ENCODE data around the gene SLU7.

SLU7 gene

DNA sequence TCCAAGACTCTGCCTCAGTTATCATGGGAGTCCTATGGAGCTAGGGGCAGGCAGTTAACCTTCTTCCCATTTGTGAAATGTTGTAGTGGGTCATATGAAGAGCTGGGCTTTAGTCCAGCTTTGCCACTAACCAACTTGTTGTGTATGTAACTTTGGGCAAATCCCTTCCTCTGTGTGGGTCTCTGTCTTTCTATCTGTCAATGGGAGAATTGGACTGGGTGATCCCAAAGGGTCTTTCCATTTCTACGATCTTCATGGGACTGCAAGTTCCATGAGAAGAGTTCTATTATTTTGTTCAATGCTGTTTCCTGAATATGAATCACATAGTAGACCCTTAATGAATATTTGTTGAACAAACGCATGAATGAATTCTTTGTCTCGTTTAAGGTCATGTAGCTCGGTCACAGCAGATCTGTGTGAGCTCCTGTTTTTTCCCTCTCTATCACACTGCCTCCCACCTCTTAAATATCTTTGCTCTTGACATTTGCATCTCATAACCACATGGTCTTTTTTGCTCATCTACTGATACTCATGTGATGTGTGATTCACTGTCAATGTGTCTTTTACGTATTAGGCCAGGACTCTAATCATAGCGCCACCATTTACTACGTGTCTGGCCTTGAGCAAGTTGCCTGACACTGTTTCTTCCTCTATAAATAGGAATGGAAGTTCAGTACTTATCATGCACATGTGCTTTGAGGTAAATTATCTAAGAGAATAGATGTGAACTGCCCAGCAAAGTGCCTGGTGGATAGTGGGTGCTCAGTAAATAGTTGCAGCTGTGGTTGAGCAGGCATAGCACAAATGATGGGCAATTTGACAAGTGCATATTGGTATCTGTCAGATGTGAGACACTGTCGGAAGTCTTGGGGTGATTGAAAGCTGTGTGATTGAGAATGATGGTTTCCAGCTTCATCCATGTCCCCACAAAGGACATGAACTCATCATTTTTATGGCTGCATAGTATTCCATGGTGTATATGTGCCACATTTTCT lies 40.2 kb upstream of the SLU7 start:
- no peaks in the 10 kb centered on the region for H3K9me3 ChIP-seq
- no peak overlapping the region for H3K4me3 ChIP-seq
- DNase-seq (ENCODE audit: low spot score in 2 of 2): no peak
- 0 out of 2 replicates have a peak, but pooled peaks cover 3% of the 10 kb centered on the region for H3K27me3 ChIP-seq (ENCODE audit: low read depth)
- H3K4me1 ChIP-seq: peaks cover 7% of the 10 kb centered on the region
- H3K36me3 ChIP-seq (replicated peaks): no peaks in the 10 kb centered on the region
- in situ Hi-C loops (cut with MboI; ENCODE audit: low sequenced_read_pairs): no loop called here

DNA sequence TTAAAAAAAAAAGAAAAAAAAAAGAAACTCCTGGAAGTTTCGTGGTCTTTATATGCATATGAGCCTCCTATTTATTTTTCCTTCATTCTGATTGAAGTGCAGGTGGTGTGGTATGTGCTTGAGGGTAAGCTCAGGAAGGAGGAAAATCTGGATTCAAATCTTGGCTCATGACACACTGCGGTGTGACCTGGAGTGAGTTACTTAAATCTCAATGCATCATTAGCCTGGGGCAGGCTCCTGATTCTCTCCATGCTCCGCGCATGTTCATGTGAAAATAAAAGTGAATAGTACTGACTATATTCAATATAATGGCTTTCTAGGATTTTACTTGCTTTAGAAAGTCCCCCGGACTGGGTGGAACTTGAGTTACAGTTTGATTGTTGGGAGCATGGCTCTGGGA lies 38.4 kb upstream of the SLU7 start:
- H3K9me3 ChIP-seq: no peaks in the 10 kb centered on the region
- in situ Hi-C loops (cut with MboI; ENCODE audit: low sequenced_read_pairs): no loop called here
- 0 out of 2 replicates have a peak, but pooled peaks cover under 1% of the 10 kb centered on the region for H3K27me3 ChIP-seq (ENCODE audit: low read depth)
- H3K4me1 ChIP-seq: peaks cover 7% of the 10 kb centered on the region
- no peaks in the 10 kb centered on the region for H3K36me3 ChIP-seq (replicated peaks)
- no peak for DNase-seq (ENCODE audit: low spot score in 2 of 2)
- H3K4me3 ChIP-seq: no peak overlapping the region

- Histone ChIP-seq H3K36me3 (replicated peaks) (no peaks in the 10 kb centered on the region), H3K4me1 (peaks cover 7% of the 10 kb centered on the region), H3K4me3 (no peak overlapping the region), H3K27me3 (ENCODE audit: low read depth) (no peaks in the 10 kb centered on the region), H3K9me3 (no peaks in the 10 kb centered on the region)
- in situ Hi-C loops (cut with MboI; ENCODE audit: low sequenced_read_pairs): no loop called here
- no peak for DNase-seq (ENCODE audit: low spot score in 2 of 2)
These were observed 37.7 kb upstream of the SLU7 start for GRCh38 chr5:160456480-160457177.

- no peaks in the 10 kb centered on the region for H3K27me3 ChIP-seq (ENCODE audit: low read depth)
- no peak overlapping the region for H3K4me3 ChIP-seq
- H3K4me1 ChIP-seq: peaks cover 3% of the 10 kb centered on the region
- in situ Hi-C loops (cut with MboI; ENCODE audit: low sequenced_read_pairs): no loop called here
- no peaks in the 10 kb centered on the region for H3K9me3 ChIP-seq
- no peaks in the 10 kb centered on the region for H3K36me3 ChIP-seq (replicated peaks)
- no peak for DNase-seq (ENCODE audit: low spot score in 2 of 2)
These were observed 36.7 kb upstream of the SLU7 start for GRCh38 chr5:160455600-160455999.

DNA sequence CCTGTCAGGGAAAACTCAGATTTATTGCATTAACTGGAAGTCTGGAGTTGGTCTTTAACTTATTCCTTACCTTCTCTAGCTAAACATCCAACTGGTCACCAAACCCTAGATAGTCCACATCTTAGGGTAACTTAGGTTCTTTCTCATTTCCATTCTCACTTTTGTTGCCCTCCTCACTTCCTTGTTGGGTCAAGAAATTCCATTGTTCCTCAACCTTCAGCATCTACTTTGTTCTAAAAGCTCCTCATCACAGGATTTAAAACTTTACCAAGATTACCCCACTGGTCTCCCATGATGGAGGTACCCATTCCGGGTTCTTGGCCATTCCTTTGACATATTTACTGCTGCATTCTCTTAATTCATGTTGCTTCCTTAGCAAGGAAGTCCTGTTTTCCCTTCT lies 34.9 kb upstream of the SLU7 start:
- H3K9me3 ChIP-seq: no peaks in the 10 kb centered on the region
- no peak for DNase-seq (ENCODE audit: low spot score in 2 of 2)
- no peaks in the 10 kb centered on the region for H3K4me1 ChIP-seq
- H3K36me3 ChIP-seq (replicated peaks): no peaks in the 10 kb centered on the region
- in situ Hi-C loops (cut with MboI; ENCODE audit: low sequenced_read_pairs): no loop called here
- no peak overlapping the region for H3K4me3 ChIP-seq
- no peaks in the 10 kb centered on the region for H3K27me3 ChIP-seq (ENCODE audit: low read depth)

- Histone ChIP-seq H3K9me3 (no peaks in the 10 kb centered on the region), H3K4me1 (no peaks in the 10 kb centered on the region), H3K36me3 (replicated peaks) (no peaks in the 10 kb centered on the region), H3K4me3 (no peak overlapping the region), H3K27me3 (ENCODE audit: low read depth) (no peaks in the 10 kb centered on the region)
- DNase-seq (ENCODE audit: low spot score in 2 of 2): no peak
- in situ Hi-C loops (cut with MboI; ENCODE audit: low sequenced_read_pairs): no loop called here
These were observed 33.9 kb upstream of the SLU7 start for GRCh38 chr5:160452795-160453194.

GRCh38 chr5:160452036-160452435 lies 33.2 kb upstream of the SLU7 start:
- Histone ChIP-seq H3K9me3 (no peaks in the 10 kb centered on the region), H3K4me1 (no peaks in the 10 kb centered on the region), H3K27me3 (ENCODE audit: low read depth) (no peaks in the 10 kb centered on the region), H3K36me3 (replicated peaks) (no peaks in the 10 kb centered on the region), H3K4me3 (no peak overlapping the region)
- no peak for DNase-seq (ENCODE audit: low spot score in 2 of 2)
- in situ Hi-C loops (cut with MboI; ENCODE audit: low sequenced_read_pairs): no loop called here

DNA sequence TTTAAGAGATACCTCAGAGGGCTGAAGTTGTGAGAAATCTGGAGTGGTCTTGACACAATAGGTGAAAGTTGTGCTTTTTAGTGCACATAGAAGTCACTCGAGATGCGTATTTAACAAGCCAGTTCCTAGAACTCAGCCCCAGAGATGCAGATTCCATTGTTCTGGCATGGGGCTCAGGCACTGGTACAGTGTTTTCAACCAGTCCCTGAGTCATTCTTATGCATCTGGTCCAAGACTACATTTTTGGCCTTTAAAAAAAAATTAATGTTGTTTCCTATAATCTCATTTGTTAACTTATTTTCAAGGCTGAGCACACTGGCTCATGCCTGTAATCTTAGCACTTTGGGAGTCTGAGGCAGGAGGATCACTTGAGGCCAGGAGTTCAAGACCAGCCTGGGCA lies 32.4 kb upstream of the SLU7 start:
- H3K4me3 ChIP-seq: no peak overlapping the region
- H3K36me3 ChIP-seq (replicated peaks): no peaks in the 10 kb centered on the region
- in situ Hi-C loops (cut with MboI; ENCODE audit: low sequenced_read_pairs): no loop called here
- no peaks in the 10 kb centered on the region for H3K4me1 ChIP-seq
- H3K27me3 ChIP-seq (ENCODE audit: low read depth): no peaks in the 10 kb centered on the region
- no peaks in the 10 kb centered on the region for H3K9me3 ChIP-seq
- DNase-seq (ENCODE audit: low spot score in 2 of 2): no peak

DNA sequence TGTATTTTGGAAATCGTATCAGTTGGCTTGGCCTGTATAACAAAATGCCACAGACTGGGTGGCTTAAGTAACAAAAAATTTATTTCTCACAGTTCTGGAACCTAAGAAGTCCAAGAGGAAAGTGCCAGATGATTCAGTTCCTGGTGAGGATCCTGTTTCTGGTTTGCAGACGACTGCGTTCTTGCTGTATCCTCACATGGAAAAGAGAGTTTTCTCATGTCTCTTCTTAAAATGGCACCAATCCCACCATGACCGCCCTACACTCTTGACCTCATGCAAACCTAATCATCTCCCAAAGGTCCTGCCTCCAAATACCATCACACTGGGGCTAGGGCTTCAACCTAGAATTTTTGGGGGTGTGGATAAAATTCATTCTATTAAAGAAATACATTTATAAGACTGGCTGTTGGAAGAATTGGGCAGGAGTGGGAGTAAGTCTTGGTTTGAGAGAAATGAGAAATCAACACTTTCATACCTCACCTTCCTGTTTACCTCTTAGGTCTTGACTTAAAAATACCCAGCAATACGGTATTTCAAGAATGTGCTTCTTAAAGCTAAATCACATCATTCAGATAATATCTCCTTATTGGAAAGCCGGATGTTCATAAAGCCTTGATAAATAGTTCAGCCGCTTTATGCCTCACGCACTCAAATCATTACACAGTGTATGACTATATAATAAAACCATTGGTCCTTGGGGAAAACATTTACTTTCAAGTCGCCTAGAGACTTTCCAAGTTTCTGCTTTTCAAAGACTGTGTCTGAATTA lies 31.5 kb upstream of the SLU7 start:
- Histone ChIP-seq H3K27me3 (ENCODE audit: low read depth) (no peaks in the 10 kb centered on the region), H3K9me3 (no peaks in the 10 kb centered on the region), H3K36me3 (replicated peaks) (no peaks in the 10 kb centered on the region), H3K4me1 (no peaks in the 10 kb centered on the region), H3K4me3 (no peak overlapping the region)
- in situ Hi-C loops (cut with MboI; ENCODE audit: low sequenced_read_pairs): no loop called here
- no peak for DNase-seq (ENCODE audit: low spot score in 2 of 2)

GRCh38 chr5:160449458-160449857 lies 30.6 kb upstream of the SLU7 start:
- Histone ChIP-seq H3K4me1 (no peaks in the 10 kb centered on the region), H3K36me3 (replicated peaks) (no peaks in the 10 kb centered on the region), H3K9me3 (no peaks in the 10 kb centered on the region), H3K4me3 (no peak overlapping the region), H3K27me3 (ENCODE audit: low read depth) (peaks cover 4% of the 10 kb centered on the region; the same call in 1 of the 2 replicates)
- in situ Hi-C loops (cut with MboI; ENCODE audit: low sequenced_read_pairs): no loop called here
- DNase-seq (ENCODE audit: low spot score in 2 of 2): no peak

GRCh38 chr5:160448886-160449285 lies 30.0 kb upstream of the SLU7 start:
- Histone ChIP-seq H3K4me1 (no peaks in the 10 kb centered on the region), H3K4me3 (no peak overlapping the region), H3K36me3 (replicated peaks) (no peaks in the 10 kb centered on the region), H3K9me3 (no peaks in the 10 kb centered on the region), H3K27me3 (ENCODE audit: low read depth) (peaks cover 4% of the 10 kb centered on the region; the same call in 1 of the 2 replicates)
- in situ Hi-C loops (cut with MboI; ENCODE audit: low sequenced_read_pairs): no loop called here
- DNase-seq (ENCODE audit: low spot score in 2 of 2): no peak

DNA sequence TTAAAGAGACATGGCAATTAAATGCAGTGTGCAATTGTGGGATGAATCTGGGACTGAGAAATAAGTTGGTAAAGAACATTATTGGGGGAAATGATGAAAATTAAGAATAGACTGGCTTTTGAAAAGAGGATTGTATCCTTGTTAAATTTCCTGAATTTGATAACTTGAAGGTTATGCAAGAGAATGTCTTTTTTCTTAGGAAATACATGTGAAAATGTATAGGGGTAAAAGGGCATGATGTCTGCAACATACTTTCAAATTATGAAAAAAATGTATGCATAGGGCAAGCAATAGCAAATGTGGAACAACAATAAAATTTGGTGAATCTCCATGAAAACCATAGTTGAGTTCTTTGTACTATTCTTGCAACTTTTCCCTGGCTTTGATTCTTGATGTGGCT lies 26.9 kb upstream of the SLU7 start:
- in situ Hi-C loops (cut with MboI; ENCODE audit: low sequenced_read_pairs): no loop called here
- Histone ChIP-seq H3K4me3 (no peak overlapping the region), H3K27me3 (ENCODE audit: low read depth) (peaks cover 4% of the 10 kb centered on the region; the same call in 1 of the 2 replicates), H3K4me1 (no peaks in the 10 kb centered on the region), H3K9me3 (no peaks in the 10 kb centered on the region), H3K36me3 (replicated peaks) (no peaks in the 10 kb centered on the region)
- DNase-seq (ENCODE audit: low spot score in 2 of 2): no peak

DNA sequence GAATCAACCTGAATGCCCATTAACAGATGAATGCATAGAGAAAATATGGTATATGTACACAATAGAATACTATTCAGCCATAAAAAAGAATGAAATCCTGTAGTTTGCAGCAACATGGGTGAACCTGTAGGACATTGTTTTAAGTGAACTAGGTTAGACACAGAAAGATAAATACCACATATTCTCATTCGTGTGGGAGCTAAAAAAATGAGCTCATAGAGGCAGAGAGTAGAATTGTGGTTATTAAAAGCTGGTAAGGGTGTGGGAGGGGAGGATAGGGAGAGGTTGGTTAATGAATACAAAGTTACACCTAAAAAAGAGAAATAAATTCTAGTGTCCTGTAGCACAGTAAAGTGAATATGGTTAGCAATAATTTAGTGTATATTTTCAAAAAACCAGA lies 26.3 kb upstream of the SLU7 start:
- H3K27me3 ChIP-seq (ENCODE audit: low read depth): peaks cover 4% of the 10 kb centered on the region; the same call in 1 of the 2 replicates
- H3K9me3 ChIP-seq: no peaks in the 10 kb centered on the region
- no peak for DNase-seq (ENCODE audit: low spot score in 2 of 2)
- no peak overlapping the region for H3K4me3 ChIP-seq
- H3K4me1 ChIP-seq: no peaks in the 10 kb centered on the region
- in situ Hi-C loops (cut with MboI; ENCODE audit: low sequenced_read_pairs): no loop called here
- H3K36me3 ChIP-seq (replicated peaks): no peaks in the 10 kb centered on the region
